Endothelial cell (in vitro differentiated cells): ENCODE measurements around the gene NPLOC4. TPM values are rescaled to one million over a fixed set of nuclear protein-coding genes. Genes with fewer than 3 reads are reported as not detected.

ENCODE experiments used
- DNase-seq: peaks from one replicate; pipeline ENCODE4 v3.0.0; 2021; ENCODE audit warnings: low spot score
- H3K27ac Mint-ChIP-seq: one replicate; pipeline ENCODE4 v1.8.0; 2021; ENCODE audit warnings: mixed read lengths, inconsistent platforms; ENCODE audit not compliant: unreplicated experiment
- H3K27me3 Mint-ChIP-seq: one replicate; pipeline ENCODE4 v1.8.0; 2021; ENCODE audit warnings: mild to moderate bottlenecking, moderate library complexity, mixed read lengths, inconsistent platforms; ENCODE audit not compliant: unreplicated experiment
- H3K36me3 Mint-ChIP-seq: one replicate; pipeline ENCODE4 v1.8.0; 2021; ENCODE audit warnings: mild to moderate bottlenecking, low read depth, mixed read lengths, inconsistent platforms; ENCODE audit not compliant: unreplicated experiment
- H3K4me1 Mint-ChIP-seq: one replicate; pipeline ENCODE4 v1.8.0; 2021; ENCODE audit warnings: mild to moderate bottlenecking, mixed read lengths, inconsistent platforms; ENCODE audit not compliant: unreplicated experiment
- H3K4me3 Mint-ChIP-seq: one replicate; pipeline ENCODE4 v1.8.0; 2021; ENCODE audit warnings: mild to moderate bottlenecking, mixed read lengths, inconsistent platforms; ENCODE audit not compliant: unreplicated experiment
- H3K9me3 Mint-ChIP-seq: one replicate; pipeline ENCODE4 v1.8.0; 2021; ENCODE audit warnings: mixed read lengths, inconsistent platforms; ENCODE audit not compliant: unreplicated experiment
- CTCF ChIP-seq: fragments of 200-600 bp; sonication (generic); IDR thresholded peaks from one replicate; pipeline ENCODE4 v1.5.0; 2021; ENCODE audit warnings: antibody characterized with exemption; ENCODE audit not compliant: unreplicated experiment
- total RNA-seq: library from RNA; stranded (reverse); fragmentation: NEBNext Ultra II Directional; extraction: Animal tissue kit (Norgen Biotek cat#: 25700); gene quantifications from one replicate; pipeline ENCODE4 v1.2.1, GENCODE V29; 2021; ENCODE audit not compliant: unreplicated experiment

Gene NPLOC4
- total RNA-seq, 1 donor from 2014 or later, result 133 TPM

- Mint-ChIP-seq H3K4me3 (no peak overlapping the region), H3K4me1 (no peaks in the 10 kb centered on the region), H3K36me3 (no peaks in the 10 kb centered on the region), H3K27me3 (peaks cover 13% of the 10 kb centered on the region), H3K9me3 (no peaks in the 10 kb centered on the region), H3K27ac (no peak overlapping the region)
- no peak for DNase-seq
- no peak for TF ChIP-seq CTCF
Measured at GRCh38 chr17:81537856-81538555, 98.9 kb downstream of the NPLOC4 start.

GRCh38 chr17:81537343-81537855, 99.5 kb downstream of the NPLOC4 start:
- H3K9me3 Mint-ChIP-seq, result no peaks in the 10 kb centered on the region
- peak; percentile 59 for DNase-seq
- H3K4me1 Mint-ChIP-seq, result no peaks in the 10 kb centered on the region
- no peak overlapping the region for H3K4me3 Mint-ChIP-seq
- no peaks in the 10 kb centered on the region for H3K36me3 Mint-ChIP-seq
- H3K27me3 Mint-ChIP-seq, result peaks cover 13% of the 10 kb centered on the region
- no peak overlapping the region for H3K27ac Mint-ChIP-seq
- peak; percentile 56 for TF ChIP-seq CTCF

DNA sequence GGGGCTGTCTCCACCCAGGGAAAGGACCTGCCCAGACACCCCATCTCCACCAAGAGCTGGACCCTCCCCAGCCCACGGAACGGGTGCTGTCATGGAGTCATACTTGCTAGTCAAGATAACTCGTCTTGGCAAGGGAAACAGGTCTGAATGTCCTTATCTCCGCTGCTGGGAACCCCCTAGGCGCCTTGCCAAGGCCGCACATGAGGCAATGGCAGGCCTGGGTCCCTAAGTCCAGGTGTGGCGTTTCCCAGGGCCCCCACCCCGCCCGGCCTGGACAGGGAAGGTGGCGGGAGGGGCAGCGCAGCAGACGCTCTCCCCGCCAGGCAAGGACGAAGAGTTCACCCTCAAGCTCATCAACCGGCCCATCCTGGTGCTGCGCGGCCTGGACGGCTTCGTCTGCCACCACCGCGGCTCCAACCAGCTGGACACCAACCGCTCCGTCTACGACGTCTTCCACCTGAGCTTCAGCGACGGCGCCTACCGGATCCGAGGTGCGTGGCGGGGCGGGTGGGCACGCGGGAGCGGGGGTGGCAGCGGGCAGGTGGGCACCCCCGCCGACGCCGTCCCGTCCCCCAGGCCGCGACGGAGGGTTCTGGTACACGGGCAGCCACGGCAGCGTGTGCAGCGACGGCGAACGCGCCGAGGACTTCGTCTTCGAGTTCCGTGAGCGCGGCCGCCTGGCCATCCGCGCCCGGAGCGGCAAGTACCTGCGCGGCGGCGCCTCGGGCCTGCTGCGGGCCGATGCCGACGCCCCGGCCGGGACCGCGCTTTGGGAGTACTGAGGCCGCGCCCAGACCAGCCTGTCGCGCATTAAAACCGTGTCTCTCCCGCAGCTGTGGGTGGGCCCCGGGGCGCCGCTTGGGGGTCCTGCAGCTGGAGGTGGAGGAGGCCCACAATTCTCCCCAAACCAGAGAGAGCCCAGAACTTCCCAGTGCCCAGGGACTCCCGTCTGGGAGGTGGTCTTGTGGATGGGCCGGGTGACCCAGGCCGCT, 100.3 kb downstream of the NPLOC4 start:
- Mint-ChIP-seq H3K4me1 (no peaks in the 10 kb centered on the region), H3K36me3 (no peaks in the 10 kb centered on the region), H3K4me3 (no peak overlapping the region), H3K27me3 (peaks cover 13% of the 10 kb centered on the region), H3K9me3 (no peaks in the 10 kb centered on the region), H3K27ac (no peak overlapping the region)
- no peak for DNase-seq
- no peak for TF ChIP-seq CTCF

GRCh38 chr17:81535480-81536298, 101.2 kb downstream of the NPLOC4 start:
- Mint-ChIP-seq H3K27me3 (peaks cover 9% of the 10 kb centered on the region), H3K27ac (no peak overlapping the region), H3K4me3 (no peak overlapping the region), H3K36me3 (no peaks in the 10 kb centered on the region), H3K4me1 (no peaks in the 10 kb centered on the region), H3K9me3 (no peaks in the 10 kb centered on the region)
- no peak for TF ChIP-seq CTCF
- DNase-seq, result no peak
